Breast epithelium (tissue), 3 donors: ENCODE data around the gene ZWILCH.

Experiments used
- CTCF ChIP-seq, 3 donors: fragments of 450-650 bp; IDR thresholded peaks; one replicate each; pipeline ENCODE4 v1.5.1; 2016 to 2017; ENCODE audit warnings: antibody characterized with exemption in 3 of 3, mild to moderate bottlenecking in 3 of 3, moderate library complexity in 3 of 3
- POLR2A ChIP-seq: fragments of 450-650 bp; IDR thresholded peaks from one replicate; pipeline ENCODE4 v1.6.1; 2016; ENCODE audit warnings: antibody characterized with exemption, mild to moderate bottlenecking, moderate library complexity
- POLR2AphosphoS5 ChIP-seq, 3 donors: sonication (generic); formaldehyde crosslinking; IDR thresholded peaks; one replicate each; pipeline ENCODE4 v1.6.1; 2017; ENCODE audit warnings: antibody characterized with exemption in 3 of 3

DNA sequence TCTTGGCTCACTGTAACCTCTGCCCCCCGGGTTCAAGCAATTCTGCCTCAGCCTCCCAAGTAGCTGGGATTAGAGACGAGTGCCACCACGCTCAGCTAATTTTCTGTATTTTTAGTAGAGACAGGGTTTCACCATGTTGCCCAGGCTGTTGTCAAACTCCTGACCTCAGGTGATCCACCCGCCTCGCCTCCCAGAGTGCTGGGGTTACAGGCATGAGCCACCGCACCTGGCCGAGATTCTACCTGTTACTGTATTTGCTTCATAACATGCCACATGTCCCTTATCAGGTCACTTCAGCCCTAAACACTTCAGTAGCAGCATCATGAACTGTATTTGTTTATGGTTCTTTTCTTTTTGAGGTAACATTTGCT is 68.2 kb downstream of the ZWILCH start:
- TF ChIP-seq POLR2A (no peak), CTCF (IDR thresholded peaks at IDR 0.05) (no peak), POLR2AphosphoS5 (IDR thresholded peaks at IDR 0.05) (no peak)
